Astrocyte of the cerebellum (primary cell): ENCODE data around the gene SLIT3.

Experiments
- DNase-seq: peaks from one replicate; pipeline ENCODE4 v3.0.0-alpha.2; 2011; ENCODE audit warnings: low read depth
- H3K4me3 ChIP-seq: 2 replicates; pipeline ENCODE4 v1.5.1; 2011; ENCODE audit warnings: mild to moderate bottlenecking, low read depth, low read length, moderate library complexity
- in situ Hi-C: cut with HindIII; loops from 2 replicates; pipeline ENCODE4 v1.10.0; 2017; ENCODE audit warnings: low sequenced_read_pairs
- TF ChIP-seq, protein P1 (sequence below): IDR thresholded peaks from 2 replicates; pipeline ENCODE4 v1.5.1; 2012; ENCODE audit warnings: low read length, low read depth, moderate library complexity, mild to moderate bottlenecking; ENCODE audit errors: missing control alignments

SLIT3 gene

DNA sequence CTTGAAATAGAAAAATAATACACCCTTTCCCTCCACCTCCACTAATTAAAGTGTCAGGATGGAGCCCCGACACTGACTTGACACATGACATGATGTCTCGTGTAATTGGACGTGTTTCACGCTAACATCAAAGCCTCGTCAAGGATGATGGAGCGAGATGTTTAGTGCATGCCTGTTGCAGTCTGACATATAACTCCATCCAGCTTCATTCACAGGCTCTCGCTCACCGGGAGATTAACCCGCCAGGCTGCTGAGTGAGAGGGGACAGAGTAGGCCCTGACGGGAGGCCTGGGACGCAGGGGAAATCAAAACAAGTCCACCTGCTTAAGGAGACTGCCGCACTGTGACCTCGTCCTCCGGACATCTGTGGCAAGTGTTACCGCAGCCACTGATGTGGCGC lies 263.5 kb downstream of the SLIT3 start:
- H3K4me3 ChIP-seq: no peak overlapping the region
- in situ Hi-C loops: no loop called here
- TF ChIP-seq, protein P1, sequence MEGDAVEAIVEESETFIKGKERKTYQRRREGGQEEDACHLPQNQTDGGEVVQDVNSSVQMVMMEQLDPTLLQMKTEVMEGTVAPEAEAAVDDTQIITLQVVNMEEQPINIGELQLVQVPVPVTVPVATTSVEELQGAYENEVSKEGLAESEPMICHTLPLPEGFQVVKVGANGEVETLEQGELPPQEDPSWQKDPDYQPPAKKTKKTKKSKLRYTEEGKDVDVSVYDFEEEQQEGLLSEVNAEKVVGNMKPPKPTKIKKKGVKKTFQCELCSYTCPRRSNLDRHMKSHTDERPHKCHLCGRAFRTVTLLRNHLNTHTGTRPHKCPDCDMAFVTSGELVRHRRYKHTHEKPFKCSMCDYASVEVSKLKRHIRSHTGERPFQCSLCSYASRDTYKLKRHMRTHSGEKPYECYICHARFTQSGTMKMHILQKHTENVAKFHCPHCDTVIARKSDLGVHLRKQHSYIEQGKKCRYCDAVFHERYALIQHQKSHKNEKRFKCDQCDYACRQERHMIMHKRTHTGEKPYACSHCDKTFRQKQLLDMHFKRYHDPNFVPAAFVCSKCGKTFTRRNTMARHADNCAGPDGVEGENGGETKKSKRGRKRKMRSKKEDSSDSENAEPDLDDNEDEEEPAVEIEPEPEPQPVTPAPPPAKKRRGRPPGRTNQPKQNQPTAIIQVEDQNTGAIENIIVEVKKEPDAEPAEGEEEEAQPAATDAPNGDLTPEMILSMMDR: no peak
- DNase-seq: no peak

DNA sequence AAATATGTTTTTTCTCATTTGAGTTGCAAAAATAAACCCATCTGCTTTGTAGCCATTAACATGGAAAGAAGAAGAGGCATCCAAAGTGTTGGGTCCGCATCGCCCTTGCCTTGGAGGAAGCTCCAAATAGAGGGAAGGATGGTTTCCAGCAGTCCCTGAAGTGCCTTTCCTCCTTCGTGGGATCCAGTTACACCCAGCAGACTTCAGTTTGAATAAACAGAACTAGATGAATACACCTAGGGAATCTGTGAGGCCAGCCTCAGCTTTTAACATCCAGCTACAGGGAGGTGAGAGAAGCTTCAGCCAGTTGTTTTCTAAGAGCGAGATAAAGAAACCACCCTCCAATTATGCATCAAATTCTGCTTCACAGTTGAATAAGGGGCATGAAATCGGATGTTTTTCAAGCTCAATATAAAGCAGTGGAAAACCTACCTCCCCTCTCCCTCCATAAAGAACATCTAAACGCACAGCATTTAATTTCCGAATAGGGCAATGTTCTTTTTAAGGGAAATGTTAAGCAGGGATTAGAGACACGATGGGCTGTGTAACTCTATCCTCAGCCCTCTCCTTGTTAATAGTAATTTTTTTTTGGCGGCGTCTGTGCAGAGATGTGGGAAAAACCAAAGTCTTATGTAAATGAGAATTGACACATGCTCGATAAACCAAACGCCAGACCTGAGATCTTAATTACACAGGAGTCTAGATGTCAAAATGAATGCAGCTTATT lies 264.7 kb downstream of the SLIT3 start:
- in situ Hi-C loops: no loop called here
- no peak overlapping the region for H3K4me3 ChIP-seq
- TF ChIP-seq, protein P1: no peak
- DNase-seq: no peak

DNA sequence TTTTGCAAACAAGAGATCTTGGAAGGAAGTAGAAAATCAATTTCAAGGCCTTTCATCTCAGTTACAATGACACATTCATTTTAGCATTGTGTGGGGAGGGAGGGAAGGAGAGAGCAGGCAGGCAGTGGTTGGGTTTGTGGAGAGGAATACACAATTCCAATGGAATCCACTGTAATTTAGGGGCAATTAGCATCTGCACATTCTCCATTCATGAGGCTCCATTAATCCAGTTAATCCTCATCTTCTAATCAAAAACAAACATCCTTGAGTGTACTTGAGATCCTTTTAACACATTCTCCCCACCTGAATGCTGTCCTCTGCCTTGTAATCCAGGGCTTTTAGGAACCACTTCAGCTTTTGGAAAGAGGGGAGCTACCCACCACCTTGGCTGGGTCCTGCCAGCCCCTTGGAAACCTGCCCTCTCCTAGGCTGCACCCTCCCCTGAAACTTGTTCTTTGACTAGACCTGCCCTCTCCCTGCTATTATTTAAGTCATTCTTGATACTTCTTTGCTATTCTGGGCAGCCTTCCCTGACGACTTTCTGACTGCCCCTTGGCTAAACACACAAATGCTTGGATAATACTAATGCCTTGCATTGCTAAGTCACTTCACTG lies 271.2 kb downstream of the SLIT3 start:
- TF ChIP-seq, protein P1: no peak
- no peak overlapping the region for H3K4me3 ChIP-seq
- in situ Hi-C loops: no loop called here
- DNase-seq: no peak

DNA sequence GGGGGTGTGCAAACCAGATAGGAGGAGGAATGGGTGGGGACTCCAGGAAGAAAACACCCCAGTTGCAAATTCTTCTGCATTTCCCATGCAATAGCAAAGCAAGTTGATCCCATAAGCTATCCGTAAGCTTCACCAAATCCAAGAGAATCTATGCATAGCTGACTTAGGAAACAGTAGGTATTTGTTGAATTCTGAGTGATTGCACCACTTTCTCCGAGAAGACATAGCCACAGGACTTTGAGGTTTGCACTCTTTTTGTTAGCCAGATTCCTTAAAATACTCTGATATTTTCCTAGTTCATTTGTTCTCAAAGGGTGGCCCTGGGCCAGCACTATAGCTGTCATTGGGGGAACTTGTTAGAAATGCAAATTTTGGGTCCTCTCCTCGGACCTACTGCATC lies 271.9 kb downstream of the SLIT3 start:
- TF ChIP-seq, protein P1: no peak
- in situ Hi-C loops: no loop called here

DNA sequence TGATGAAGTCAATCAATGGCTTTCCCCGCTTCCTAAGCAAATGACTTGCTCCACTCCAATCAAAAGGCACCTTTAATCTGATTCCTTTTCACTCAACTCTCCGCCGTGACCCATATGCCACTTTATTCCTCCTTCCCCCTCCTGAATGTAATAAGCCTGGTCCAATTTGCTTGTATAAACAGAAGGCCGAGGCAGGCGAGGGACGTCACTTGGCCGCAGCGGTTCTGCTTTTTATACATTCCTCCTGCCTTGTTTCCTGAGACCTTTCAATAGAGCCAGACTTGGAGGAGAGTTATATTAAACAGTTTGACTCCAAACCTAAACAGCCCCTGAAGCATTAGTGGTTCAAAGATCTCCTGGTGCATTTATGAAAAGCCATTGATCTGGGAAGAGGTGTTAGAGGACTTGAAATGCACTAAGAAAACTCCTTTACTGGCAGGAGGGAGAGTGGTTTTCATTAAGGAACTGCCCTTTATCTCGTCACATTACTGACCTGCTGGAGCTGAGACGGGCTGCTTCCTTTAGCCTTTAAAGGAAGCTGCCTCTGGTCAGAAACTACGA lies 273.4 kb downstream of the SLIT3 start:
- in situ Hi-C loops: no loop called here
- no peak for DNase-seq
- no peak overlapping the region for H3K4me3 ChIP-seq
- TF ChIP-seq, protein P1: no peak

More for the DNA sequence above, 271.9 kb downstream of the SLIT3 start:
- H3K4me3 ChIP-seq: no peak overlapping the region
- no peak for DNase-seq

DNA sequence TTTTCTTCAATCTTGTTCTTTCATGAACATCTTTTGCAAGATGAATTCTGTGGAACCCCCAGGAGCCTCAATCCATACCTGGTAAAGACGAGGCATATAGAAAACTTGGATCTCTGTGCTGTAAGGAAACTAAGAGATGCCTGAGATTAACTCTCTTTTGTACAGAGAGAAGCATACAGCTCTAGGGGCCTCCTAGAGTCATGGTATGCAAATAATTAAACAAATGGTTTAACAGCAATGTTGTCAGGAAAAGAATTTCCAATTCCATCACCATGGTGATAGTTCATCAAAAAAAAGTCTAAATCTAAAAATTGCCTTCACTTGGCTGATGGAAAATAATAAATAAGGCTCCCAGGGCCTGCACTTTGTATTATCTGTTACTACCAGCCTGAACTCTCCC lies 275.4 kb downstream of the SLIT3 start:
- in situ Hi-C loops: no loop called here
- no peak for DNase-seq
- no peak overlapping the region for H3K4me3 ChIP-seq
- TF ChIP-seq, protein P1: no peak
